H9 (cell line): Measurements from ENCODE around the gene TTC28. TPM values are rescaled to one million over a fixed set of nuclear protein-coding genes. Genes with fewer than 3 reads are reported as not detected.

Source experiments
- DNase-seq: peaks from one replicate; pipeline ENCODE4 v3.0.0-alpha.2; 2017
- H2AFZ ChIP-seq: one replicate; pipeline ENCODE4 v1.6.1; 2013; ENCODE audit warnings: mild to moderate bottlenecking, low read length, control low read depth, moderate library complexity
- H2AK5ac ChIP-seq: 2 replicates; pipeline ENCODE4 v1.6.1; 2013; ENCODE audit warnings: low read length, control low read depth, mixed read lengths; ENCODE audit not compliant: insufficient read length
- H2BK120ac ChIP-seq: one replicate; pipeline ENCODE4 v1.6.1; 2013; ENCODE audit warnings: low read depth, mild to moderate bottlenecking, low read length, control low read depth, inconsistent platforms; ENCODE audit not compliant: poor library complexity, severe bottlenecking
- H2BK12ac ChIP-seq: 2 replicates; pipeline ENCODE4 v1.6.1; 2013; ENCODE audit warnings: low read length, control low read depth, mixed read lengths, low read depth; ENCODE audit not compliant: insufficient read length
- H2BK15ac ChIP-seq: 2 replicates; pipeline ENCODE4 v1.6.1; 2013; ENCODE audit warnings: low read depth, low read length, control low read depth
- H2BK20ac ChIP-seq: one replicate; pipeline ENCODE4 v1.6.1; 2013; ENCODE audit warnings: low read depth, mild to moderate bottlenecking, low read length, control low read depth, inconsistent platforms; ENCODE audit not compliant: poor library complexity, severe bottlenecking
- H2BK5ac ChIP-seq: 2 replicates; pipeline ENCODE4 v1.6.1; 2013; ENCODE audit warnings: low read length, control low read depth, mixed read lengths; ENCODE audit not compliant: insufficient read length
- H3K14ac ChIP-seq: 2 replicates; pipeline ENCODE4 v1.6.1; 2013; ENCODE audit warnings: low read length, control low read depth; ENCODE audit not compliant: insufficient read depth
- H3K18ac ChIP-seq: 2 replicates; pipeline ENCODE4 v1.6.1; 2013; ENCODE audit warnings: low read depth, mild to moderate bottlenecking, mixed read lengths, low read length, control low read depth; ENCODE audit not compliant: insufficient read length
- H3K23ac ChIP-seq: 2 replicates; pipeline ENCODE4 v1.6.1; 2013; ENCODE audit warnings: low read length, control low read depth, mixed read lengths, low read depth; ENCODE audit not compliant: insufficient read length
- H3K23me2 ChIP-seq: 2 replicates; pipeline ENCODE4 v1.6.1; 2013; ENCODE audit warnings: low read depth, mild to moderate bottlenecking, mixed read lengths, low read length, control low read depth; ENCODE audit not compliant: insufficient read length, poor library complexity, severe bottlenecking
- H3K27ac ChIP-seq: 2 replicates; pipeline ENCODE4 v1.5.1; 2013; ENCODE audit warnings: low read length, control low read depth, mixed read lengths, low read depth; ENCODE audit not compliant: insufficient read length
- H3K27me3 ChIP-seq: 2 replicates; pipeline ENCODE4 v1.6.1; 2013; ENCODE audit warnings: low read length, control low read depth, inconsistent platforms; ENCODE audit not compliant: insufficient read depth
- H3K4ac ChIP-seq: 2 replicates; pipeline ENCODE4 v1.6.1; 2013; ENCODE audit warnings: low read depth, mild to moderate bottlenecking, control low read depth, inconsistent platforms, low read length, moderate library complexity
- H3K4me1 ChIP-seq: 2 replicates; pipeline ENCODE4 v1.6.1; 2013; ENCODE audit warnings: low read length, control low read depth, inconsistent platforms; ENCODE audit not compliant: insufficient read depth
- H3K4me2 ChIP-seq: 2 replicates; pipeline ENCODE4 v1.6.1; 2013; ENCODE audit warnings: low read length, control low read depth, mixed read lengths; ENCODE audit not compliant: insufficient read length, insufficient read depth
- H3K56ac ChIP-seq: 2 replicates; pipeline ENCODE4 v1.6.1; 2013; ENCODE audit warnings: low read depth, mild to moderate bottlenecking, mixed read lengths, low read length, control low read depth; ENCODE audit not compliant: insufficient read length
- H3K79me1 ChIP-seq: 2 replicates; pipeline ENCODE4 v1.6.1; 2013; ENCODE audit warnings: low read depth, mild to moderate bottlenecking, moderate library complexity, low read length, control low read depth, inconsistent platforms; ENCODE audit not compliant: insufficient read depth, poor library complexity, severe bottlenecking
- H3K79me2 ChIP-seq: 2 replicates; pipeline ENCODE4 v1.6.1; 2013; ENCODE audit warnings: low read length, control low read depth, inconsistent platforms; ENCODE audit not compliant: insufficient read depth
- H3K9ac ChIP-seq: 2 replicates; pipeline ENCODE4 v1.6.1; 2013; ENCODE audit warnings: low read length, control low read depth, mixed read lengths; ENCODE audit not compliant: insufficient read length; ENCODE audit errors: extremely low read depth
- H3K9me3 ChIP-seq: one replicate; pipeline ENCODE4 v1.6.1; 2013; ENCODE audit warnings: low read depth, low read length, inconsistent platforms; ENCODE audit not compliant: control insufficient read depth
- H3T11ph ChIP-seq: one replicate; pipeline ENCODE4 v1.6.1; 2013; ENCODE audit warnings: mild to moderate bottlenecking, low read length, control low read depth, inconsistent platforms
- H4K20me1 ChIP-seq: one replicate; pipeline ENCODE4 v1.6.1; 2013; ENCODE audit not compliant: control insufficient read depth, insufficient read length, insufficient read depth
- H4K5ac ChIP-seq: 2 replicates; pipeline ENCODE4 v1.6.1; 2013; ENCODE audit warnings: low read depth, mild to moderate bottlenecking, mixed read lengths, low read length, control low read depth; ENCODE audit not compliant: insufficient read length
- H4K8ac ChIP-seq: replicated peaks from 2 replicates; pipeline ENCODE4 v1.6.1; 2013; ENCODE audit warnings: low read length, control low read depth, mixed read lengths, low read depth; ENCODE audit not compliant: insufficient read length
- H4K91ac ChIP-seq: 2 replicates; pipeline ENCODE4 v1.6.1; 2013; ENCODE audit warnings: low read depth, mild to moderate bottlenecking, moderate library complexity, mixed read lengths, low read length, control low read depth; ENCODE audit not compliant: insufficient read length
- H3K27ac Mint-ChIP-seq, 3 experiments: 2 replicates in 2 of 3; 3 replicates in 1 of 3; pipeline ENCODE4 v1.8.0; 2020 to 2021; ENCODE audit warnings: mixed read lengths in 3 of 3, mild to moderate bottlenecking in 1 of 3, moderate library complexity in 1 of 3
- H3K27me3 Mint-ChIP-seq: 2 replicates; pipeline ENCODE4 v1.8.0; 2021; ENCODE audit warnings: low read depth, mild to moderate bottlenecking, moderate library complexity, mixed read lengths
- H3K36me3 Mint-ChIP-seq, 3 experiments: 2 replicates in 2 of 3; 3 replicates in 1 of 3; pipeline ENCODE4 v1.8.0; 2020 to 2021; ENCODE audit warnings: low read depth in 3 of 3, mixed read lengths in 3 of 3; ENCODE audit not compliant: insufficient read depth in 1 of 3
- H3K4me1 Mint-ChIP-seq, 2 experiments: 2 replicates each; pipeline ENCODE4 v1.8.0; 2020; ENCODE audit warnings: mixed read lengths in 2 of 2
- H3K4me3 Mint-ChIP-seq, 2 experiments: 2 replicates in 1 of 2; 3 replicates in 1 of 2; pipeline ENCODE4 v1.8.0; 2020 to 2021; ENCODE audit warnings: mild to moderate bottlenecking in 2 of 2, mixed read lengths in 2 of 2, moderate library complexity in 1 of 2
- H3K9me3 Mint-ChIP-seq, 2 experiments: 2 replicates in 1 of 2; 3 replicates in 1 of 2; pipeline ENCODE4 v1.8.0; 2020; ENCODE audit warnings: mild to moderate bottlenecking in 2 of 2, mixed read lengths in 2 of 2, moderate library complexity in 1 of 2
- WGBS: extraction: QIAGEN DNeasy Blood & Tissue Kit; methylation state at CpG from one replicate; pipeline ENCODE4 v1.1.7; 2013; ENCODE audit warnings: missing lambda C conversion rate, low lambda C conversion rate, mixed read lengths; ENCODE audit not compliant: insufficient read length; ENCODE audit errors: extremely low coverage; 5-methylcytosine and 5-hydroxymethylcytosine counted together
- total RNA-seq: library from RNA; stranded (reverse); gene quantifications from 2 replicates; pipeline ENCODE4 v1.2.1, GENCODE V29; 2021
- TF ChIP-seq, protein P1 (sequence below): fragments of 200-600 bp; sonication (generic); conservative IDR thresholded peaks from 3 replicates; pipeline ENCODE4 v1.8.0; 2021; ENCODE audit warnings: antibody characterized with exemption, mild to moderate bottlenecking

Gene TTC28
- total RNA-seq, 1 experiment from 2014 or later, result 13.6 TPM

DNA sequence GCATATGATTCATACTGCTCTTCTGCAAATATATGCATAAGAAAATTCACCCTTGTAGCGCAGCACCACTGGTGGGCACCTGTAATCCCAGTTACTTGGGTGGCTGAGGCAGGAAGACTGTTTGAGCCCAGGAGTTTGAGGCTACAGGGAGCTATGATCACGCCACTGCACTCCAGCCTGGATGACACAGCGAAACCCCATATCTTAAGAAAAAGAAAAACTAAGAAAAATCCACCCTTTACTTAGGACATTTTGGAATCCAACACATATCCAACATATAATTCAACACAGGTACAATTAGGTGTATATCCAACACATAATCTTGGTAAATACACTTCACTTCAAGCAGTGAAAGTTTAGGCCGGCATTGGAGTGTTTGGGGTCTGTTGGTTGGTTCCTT, 505.1 kb downstream of the TTC28 start:
- no peak overlapping the region for H2BK5ac ChIP-seq
- H3K79me2 ChIP-seq, result no peaks in the 10 kb centered on the region
- Mint-ChIP-seq H3K4me1 (peaks cover 7 to 11% of the 10 kb centered on the region in 2 experiments), H3K4me3 (no peak overlapping the region), H3K27me3 (no peaks in the 10 kb centered on the region), H3K36me3 (peaks cover 0 to 3% (median 3%) of the 10 kb centered on the region in 3 experiments; a peak in 1 of 7 replicates), H3K27ac (peak overlapping the region in 1 of 3 experiments; percentile 78; a peak in 1 of 7 replicates), H3K9me3 (no peaks in the 10 kb centered on the region)
- no CpG with 5 or more reads among the region's 4 CpGs for WGBS
- H3K9me3 ChIP-seq, result no peaks in the 10 kb centered on the region
- H4K20me1 ChIP-seq, result no peaks in the 10 kb centered on the region
- H3K9ac ChIP-seq, result no peak overlapping the region
- no peak overlapping the region for H3T11ph ChIP-seq
- H2BK12ac ChIP-seq, result no peak overlapping the region
- no peak overlapping the region for H3K56ac ChIP-seq
- H3K4ac ChIP-seq, result no peak overlapping the region
- no peak overlapping the region for H4K91ac ChIP-seq
- no peaks in the 10 kb centered on the region for H3K27me3 ChIP-seq
- no peak overlapping the region for H4K5ac ChIP-seq
- H2BK20ac ChIP-seq, result no peak overlapping the region
- DNase-seq, result no peak
- H3K4me2 ChIP-seq, result no peak overlapping the region
- H2AK5ac ChIP-seq, result no peak overlapping the region
- no peak overlapping the region for H4K8ac ChIP-seq
- no peaks in the 10 kb centered on the region for H3K4me1 ChIP-seq
- H3K79me1 ChIP-seq, result no peaks in the 10 kb centered on the region
- H3K18ac ChIP-seq, result no peak overlapping the region
- H3K27ac ChIP-seq, result no peak overlapping the region
- H2BK120ac ChIP-seq, result no peak overlapping the region
- no peak overlapping the region for H3K23ac ChIP-seq
- H3K23me2 ChIP-seq, result no peaks in the 10 kb centered on the region
- TF ChIP-seq, protein P1, sequence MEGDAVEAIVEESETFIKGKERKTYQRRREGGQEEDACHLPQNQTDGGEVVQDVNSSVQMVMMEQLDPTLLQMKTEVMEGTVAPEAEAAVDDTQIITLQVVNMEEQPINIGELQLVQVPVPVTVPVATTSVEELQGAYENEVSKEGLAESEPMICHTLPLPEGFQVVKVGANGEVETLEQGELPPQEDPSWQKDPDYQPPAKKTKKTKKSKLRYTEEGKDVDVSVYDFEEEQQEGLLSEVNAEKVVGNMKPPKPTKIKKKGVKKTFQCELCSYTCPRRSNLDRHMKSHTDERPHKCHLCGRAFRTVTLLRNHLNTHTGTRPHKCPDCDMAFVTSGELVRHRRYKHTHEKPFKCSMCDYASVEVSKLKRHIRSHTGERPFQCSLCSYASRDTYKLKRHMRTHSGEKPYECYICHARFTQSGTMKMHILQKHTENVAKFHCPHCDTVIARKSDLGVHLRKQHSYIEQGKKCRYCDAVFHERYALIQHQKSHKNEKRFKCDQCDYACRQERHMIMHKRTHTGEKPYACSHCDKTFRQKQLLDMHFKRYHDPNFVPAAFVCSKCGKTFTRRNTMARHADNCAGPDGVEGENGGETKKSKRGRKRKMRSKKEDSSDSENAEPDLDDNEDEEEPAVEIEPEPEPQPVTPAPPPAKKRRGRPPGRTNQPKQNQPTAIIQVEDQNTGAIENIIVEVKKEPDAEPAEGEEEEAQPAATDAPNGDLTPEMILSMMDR, result no peak
- no peak overlapping the region for H3K14ac ChIP-seq
- H2BK15ac ChIP-seq, result no peak overlapping the region
- no peak overlapping the region for H2AFZ ChIP-seq
